NB4 (cell line): Measurements from ENCODE around the gene MGAT5B.

Experiments
- CTCF ChIP-seq: IDR thresholded peaks from one replicate; pipeline ENCODE4 v1.5.1; 2012; ENCODE audit warnings: low read depth, low read length
- POLR2A ChIP-seq: IDR thresholded peaks from 2 replicates; pipeline ENCODE4 v1.6.1; 2011; ENCODE audit warnings: mild to moderate bottlenecking; ENCODE audit not compliant: insufficient read length; ENCODE audit errors: extremely low read depth

- TF ChIP-seq CTCF (no peak), POLR2A (no peak)
Observed at GRCh38 chr17:76843703-76844484, 24.3 kb upstream of the MGAT5B start.
